K562 (cell line): Measurements from ENCODE around the gene HBP1. TPM values are rescaled to one million over a fixed set of nuclear protein-coding genes. Genes with fewer than 3 reads are reported as not detected.
A peak's percentile ranks its signal among the peaks of the same experiment; 100 is the strongest.

Experiments used
- ATAC-seq: fragments of 200-7000 bp; cut with Tn5 transposase; 3 replicates; pipeline ENCODE4 v1.9.1; 2020; ENCODE audit warnings: moderate library complexity
- BruUV-seq: library from RNA; stranded (reverse); fragments of 400-500 nt; replicated peaks from 2 replicates; lab custom pipeline; 2021; lab: Mats Ljungman, UMichigan
- CTCF ChIA-PET: fragments of 300-600 bp; formaldehyde crosslinking; extraction: SDS; loops from one replicate; lab custom pipeline; 2021; ENCODE audit warnings: low intra/inter-chr PET ratio; lab: Yijun Ruan, JAX
- POLR2A ChIA-PET: fragments of 300-600, 350-650 bp; sonication (Branson Sonifier 250); formaldehyde crosslinking; extraction: SDS; loops from one replicate; lab custom pipeline; 2021; ENCODE audit warnings: antibody characterized with exemption, inconsistent platforms; lab: Yijun Ruan, JAX
- DNase-seq, 4 experiments: peaks; one replicate each; pipeline versions ENCODE4 v3.0.0 to v3.0.0-alpha.2; 2011 to 2018; ENCODE audit warnings: low spot score in 3 of 4, mixed read lengths in 3 of 4; ENCODE audit errors: extremely low read depth in 1 of 4
- FAIRE-seq: peaks from 2 replicates; lab custom pipeline; 2011; peaks lifted over from hg19 to GRCh38; lab: Jason Lieb, UNC
- H2AFZ ChIP-seq: 2 replicates; pipeline ENCODE4 v1.6.0; 2011; ENCODE audit warnings: low read depth, low read length, control low read depth, inconsistent platforms
- H3K27ac ChIP-seq: fragments of 200-600 bp; 3 replicates; pipeline ENCODE4 v1.8.0; 2011; ENCODE audit warnings: low read depth, mild to moderate bottlenecking, control low read depth, inconsistent platforms, low read length, moderate library complexity, mixed read lengths; ENCODE audit errors: extremely low read depth
- H3K27me3 ChIP-seq, 2 experiments: fragments of 300-600 bp in 1 of 2; 2 replicates in 1 of 2; 3 replicates in 1 of 2; pipeline versions ENCODE4 v1.6.0 to v1.8.0; 2011; ENCODE audit warnings: inconsistent platforms in 2 of 2, low read length in 2 of 2, mild to moderate bottlenecking in 1 of 2, mixed read lengths in 1 of 2, moderate library complexity in 1 of 2; ENCODE audit not compliant: control insufficient read depth in 2 of 2, insufficient read depth in 2 of 2
- H3K36me3 ChIP-seq: fragments of 300-600 bp; 3 replicates; pipeline ENCODE4 v1.8.0; 2011; ENCODE audit warnings: mild to moderate bottlenecking, low read length, inconsistent platforms; ENCODE audit not compliant: control insufficient read depth, insufficient read depth
- H3K4me1 ChIP-seq, 2 experiments: fragments of 200-600 bp in 1 of 2; replicated peaks in 1 of 2; 2 replicates in 1 of 2; 3 replicates in 1 of 2; pipeline versions ENCODE4 v1.5.1 to v1.8.0; 2011; ENCODE audit warnings: inconsistent platforms in 2 of 2, low read length in 2 of 2, mild to moderate bottlenecking in 1 of 2, mixed read lengths in 1 of 2, moderate library complexity in 1 of 2; ENCODE audit not compliant: control insufficient read depth in 2 of 2, insufficient read depth in 2 of 2
- H3K4me2 ChIP-seq: 2 replicates; pipeline ENCODE4 v1.6.1; 2011; ENCODE audit warnings: low read length, control low read depth, inconsistent platforms, mixed read lengths; ENCODE audit not compliant: insufficient read depth
- H3K4me3 ChIP-seq: fragments of 200-600 bp; sonication (generic), shearing (Covaris generic); 2 replicates; pipeline ENCODE4 v1.5.1; 2016; ENCODE audit warnings: control low read depth, inconsistent platforms
- H3K79me2 ChIP-seq: fragments of 200-600 bp; 3 replicates; pipeline ENCODE4 v1.8.0; 2011; ENCODE audit warnings: low read length, inconsistent platforms; ENCODE audit not compliant: control insufficient read depth, insufficient read depth
- H3K9ac ChIP-seq, 2 experiments: 2 replicates each; pipeline versions ENCODE4 v1.6.0 to v1.6.1; 2011; ENCODE audit warnings: low read depth in 2 of 2, low read length in 2 of 2, control low read depth in 1 of 2, inconsistent platforms in 1 of 2, mild to moderate bottlenecking in 1 of 2, mixed read lengths in 1 of 2; ENCODE audit not compliant: insufficient read depth in 1 of 2
- H3K9me1 ChIP-seq: one replicate; pipeline ENCODE4 v1.6.0; 2011; ENCODE audit warnings: inconsistent platforms, mild to moderate bottlenecking, low read length, moderate library complexity; ENCODE audit not compliant: control insufficient read depth, insufficient read depth
- H3K9me3 ChIP-seq: replicated peaks from 2 replicates; pipeline ENCODE4 v1.5.1; 2011; ENCODE audit warnings: low read depth, low read length, inconsistent platforms; ENCODE audit not compliant: control insufficient read depth, insufficient read depth
- H4K20me1 ChIP-seq: replicated peaks from 2 replicates; pipeline ENCODE4 v1.6.1; 2011; ENCODE audit warnings: low read length, inconsistent platforms, mixed read lengths; ENCODE audit not compliant: control insufficient read depth, insufficient read depth
- BRCA1 ChIP-seq, 2 experiments: fragments of 450-650 bp in 1 of 2; sonication (generic) in 1 of 2; formaldehyde crosslinking in 1 of 2; IDR thresholded peaks; 2 replicates each; pipeline versions ENCODE4 v1.5.0 to v1.6.1; 2017 to 2020; ENCODE audit warnings: mild to moderate bottlenecking in 1 of 2, missing genetic modification reagents in 1 of 2
- C11orf30 ChIP-seq: fragments of 450-650 bp; IDR thresholded peaks from 2 replicates; pipeline ENCODE4 v1.6.1; 2016; ENCODE audit warnings: low read depth, mild to moderate bottlenecking
- GTF2E2 ChIP-seq: fragments of 200-800 bp; sonication (Bioruptor generic); IDR thresholded peaks from 2 replicates; pipeline ENCODE4 v1.6.1; 2016; ENCODE audit warnings: missing genetic modification characterization, missing compliant biosample characterization
- JUND ChIP-seq, 2 experiments: IDR thresholded peaks; 2 replicates in 1 of 2; 3 replicates in 1 of 2; pipeline ENCODE4 v1.6.1; 2011; ENCODE audit warnings: borderline replicate concordance in 2 of 2, low read depth in 2 of 2, low read length in 2 of 2, improper control_type of control experiment in 1 of 2, missing biosample characterization in 1 of 2, missing genetic modification characterization in 1 of 2, missing genetic modification reagents in 1 of 2
- KDM1A ChIP-seq, 2 experiments: fragments of 450-650 bp; IDR thresholded peaks; 2 replicates each; pipeline ENCODE4 v1.6.1; 2016; ENCODE audit warnings: mild to moderate bottlenecking in 2 of 2
- MCM5 ChIP-seq: fragments of 450-650 bp; IDR thresholded peaks from 2 replicates; pipeline ENCODE4 v1.6.1; 2016; ENCODE audit warnings: low read depth
- MYC ChIP-seq, 2 experiments: fragments of 250-450 bp in 1 of 2; sonication (Bioruptor Pico) in 1 of 2; IDR thresholded peaks; 2 replicates each; pipeline versions ENCODE4 v1.5.1 to v1.6.1; 2012 to 2021; ENCODE audit warnings: low read depth in 2 of 2, borderline replicate concordance in 1 of 2, improper control_type of control experiment in 1 of 2, low read length in 1 of 2, mild to moderate bottlenecking in 1 of 2, moderate library complexity in 1 of 2
- NFXL1 ChIP-seq: fragments of 450-650 bp; formaldehyde crosslinking; IDR thresholded peaks from 2 replicates; pipeline ENCODE4 v1.4.0; 2021; ENCODE audit warnings: mild to moderate bottlenecking
- NR2C2 ChIP-seq, 2 experiments: fragments of 200-800 bp in 1 of 2; sonication (Bioruptor generic) in 1 of 2; sonication (generic) in 1 of 2; formaldehyde crosslinking in 1 of 2; IDR thresholded peaks; 2 replicates each; pipeline versions ENCODE4 v1.6.1 to v1.8.0; 2016 to 2022; ENCODE audit warnings: mild to moderate bottlenecking in 1 of 2, missing compliant biosample characterization in 1 of 2, missing genetic modification characterization in 1 of 2, missing genetic modification reagents in 1 of 2
- POLR3G ChIP-seq: IDR thresholded peaks from 2 replicates; pipeline ENCODE4 v1.6.1; 2011; ENCODE audit not compliant: insufficient read length, insufficient replicate concordance; ENCODE audit errors: extremely low read depth
- ZNF316 ChIP-seq: fragments of 450-650 bp; IDR thresholded peaks from 2 replicates; pipeline ENCODE4 v1.6.1; 2016
- WGBS: fragments of 100-300 bp; shearing (Covaris generic); methylation state at CpG from one replicate; pipeline ENCODE4 v1.1.6; 2016; ENCODE audit warnings: low coverage, mixed read lengths; ENCODE audit not compliant: insufficient coverage; ENCODE audit errors: missing lambda C conversion rate; 5-methylcytosine and 5-hydroxymethylcytosine counted together
- in situ Hi-C: fragments of 300-500 bp; cut with MboI; formaldehyde crosslinking; loops from 4 replicates; pipeline ENCODE4 v1.15.0; 2018; ENCODE audit warnings: inconsistent platforms, mixed read lengths
- intact Hi-C: fragments of 100-400 bp; cut with micrococcal nuclease; formaldehyde crosslinking; loops from 2 replicates; pipeline ENCODE4 v1.14.2; 2022
- polyA plus RNA-seq, 8 experiments: library from polyadenylated mRNA; depleted of rRNA in 4 of 8; stranded (reverse) in 5 of 8; unstranded in 3 of 8; fragments of >200 nt; fragmentation: Nextera tagmentation in 2 of 8; fragmentation: Illumina TruSeq in 1 of 8; extraction: Ambion mirVana in 2 of 8; extraction: Trizol in 1 of 8; gene quantifications; 2 replicates each; pipeline versions ENCODE4 v1.2.1 to v1.2.3, GENCODE V29; 2011 to 2014; ENCODE audit warnings: inconsistent platforms in 1 of 8, missing spikeins in 1 of 8
- total RNA-seq, 7 experiments: library from RNA; depleted of rRNA in 6 of 7; stranded (reverse); fragments of >200 nt in 6 of 7; fragmentation: Illumina TruSeq in 2 of 7; extraction: Trizol in 2 of 7; gene quantifications; 2 replicates each; pipeline versions ENCODE4 v1.2.1 to v1.2.3, GENCODE V29; 2011 to 2021; ENCODE audit warnings: low replicate concordance in 1 of 7

The HBP1 gene
- total and polyA plus RNA-seq, 9 of the 15 experiments (the other 6 are each of a cell fraction or from before 2014, with no cell fraction given) = 18.7 to 59.9 (median 27.0) TPM

GRCh38 chr7:107242267-107242666 lies 73.5 kb downstream of the HBP1 start:
- H3K9me3 ChIP-seq = no peaks in the 10 kb centered on the region
- no peaks in the 10 kb centered on the region for H3K79me2 ChIP-seq
- H3K36me3 ChIP-seq = no peaks in the 10 kb centered on the region
- no TSS peak for BruUV-seq
- in situ Hi-C loops = no loop called here
- DNase-seq (no peak), ATAC-seq (no peak), FAIRE-seq (no peak)
- no peak overlapping the region for H3K9ac ChIP-seq
- H2AFZ ChIP-seq = no peak overlapping the region
- 89% methylated on average over 4 of the region's 4 CpGs for WGBS
- H3K27me3 ChIP-seq = no peaks in the 10 kb centered on the region
- no peak overlapping the region for H3K27ac ChIP-seq
- H3K4me1 ChIP-seq = no peaks in the 10 kb centered on the region; a peak in 2 of 5 replicates
- TF ChIP-seq KDM1A (IDR thresholded peaks at IDR 0.05) (no peak), NFXL1 (CRISPR knock-in tag) (no peak), JUND (IDR thresholded peaks at IDR 0.05; ENCODE audit: borderline replicate concordance, low read depth, low read length) (no peak), JUND (tag; IDR thresholded peaks at IDR 0.05; ENCODE audit: borderline replicate concordance, low read depth, low read length) (no peak), MCM5 (no peak), GTF2E2 (no peak)
- intact Hi-C loops = no loop called here
- H3K4me3 ChIP-seq = no peak overlapping the region
- ChIA-PET CTCF (interaction anchor here (0.7 kb wide), 1 partner anchor 25 kb away, joined by 3 read pairs; no protein-coding TSS in a partner anchor), POLR2A (interaction anchor here (1.0 kb wide), 1 partner anchor 359 kb away, joined by 3 read pairs; no protein-coding TSS in a partner anchor)
- H4K20me1 ChIP-seq = no peaks in the 10 kb centered on the region
- H3K4me2 ChIP-seq = no peak overlapping the region
- H3K9me1 ChIP-seq = no peaks in the 10 kb centered on the region

- H3K4me2 ChIP-seq = no peak overlapping the region
- intact Hi-C loops = no loop called here
- no peaks in the 10 kb centered on the region for H3K79me2 ChIP-seq
- no peaks in the 10 kb centered on the region for H3K9me1 ChIP-seq
- ChIA-PET POLR2A (interaction anchor here (0.8 kb wide), 1 partner anchor 25 kb away, joined by 3 read pairs; no protein-coding TSS in a partner anchor), CTCF (no interaction called here)
- no peaks in the 10 kb centered on the region for H3K4me1 ChIP-seq
- H3K27me3 ChIP-seq = no peaks in the 10 kb centered on the region
- in situ Hi-C loops = no loop called here
- 95% methylated on average over 2 of the region's 2 CpGs for WGBS
- peaks cover 6% of the 10 kb centered on the region; the same call in 1 of the 3 replicates for H3K36me3 ChIP-seq
- TF ChIP-seq ZNF316 (peak; percentile 74), NR2C2 (CRISPR knock-in tag; IDR thresholded peaks at IDR 0.05) (no peak), NR2C2 (tag; IDR thresholded peaks at IDR 0.05) (no peak), C11orf30 (peak; percentile 53; the same call in 1 of the 2 replicates), MYC (IDR thresholded peaks at IDR 0.05; ENCODE audit: low read depth, low read length) (no peak), MYC (CRISPR knock-in tag; IDR thresholded peaks at IDR 0.05; ENCODE audit: borderline replicate concordance, low read depth) (no peak), POLR3G (no peak), BRCA1 (IDR thresholded peaks at IDR 0.05) (no peak), BRCA1 (CRISPR knock-in tag; IDR thresholded peaks at IDR 0.05) (no peak)
- TF ChIP-seq, all 486 proteins: peak for 2
- no peak for ATAC-seq
- DNase-seq = no peak
- BruUV-seq = no TSS peak
- no peak overlapping the region for H3K4me3 ChIP-seq
- H3K9ac ChIP-seq = no peak overlapping the region
- H4K20me1 ChIP-seq = no peaks in the 10 kb centered on the region
- H2AFZ ChIP-seq = no peak overlapping the region
- no peak for FAIRE-seq
- no peak overlapping the region for H3K27ac ChIP-seq
- no peaks in the 10 kb centered on the region for H3K9me3 ChIP-seq
Measured at GRCh38 chr7:107244613-107245012, 75.8 kb downstream of the HBP1 start.
